ENCODE data around the gene KANSL1. TPM values are rescaled to one million over a fixed set of nuclear protein-coding genes. Genes with fewer than 3 reads are reported as not detected.

The KANSL1 gene
- total and polyA plus RNA-seq, 3 experiments from 2014 or later: 20.9 to 70.7 (median 69.2) TPM

DNA sequence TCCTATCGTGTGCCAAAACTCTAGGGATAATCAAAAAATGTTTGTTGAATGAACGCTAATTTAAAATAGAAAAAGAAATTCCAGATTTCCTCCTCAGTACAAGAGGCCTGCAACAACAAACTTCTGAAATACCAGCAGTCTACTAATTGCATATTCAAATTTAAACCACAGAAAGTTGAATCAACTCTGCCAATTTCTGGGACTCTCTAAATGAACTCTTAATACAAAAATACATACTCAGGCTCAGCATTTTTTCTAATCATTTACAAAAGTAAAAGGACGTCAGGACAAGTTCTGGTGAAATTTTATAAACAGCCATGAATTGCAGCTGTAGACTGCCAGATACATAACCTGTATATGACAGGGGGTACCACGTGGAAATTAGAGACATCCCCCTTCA, 49.0 kb downstream of the KANSL1 start:
- H3K36me3 ChIP-seq (ENCODE audit: insufficient read depth, low read length): no peaks in the 10 kb centered on the region
- no peaks in the 10 kb centered on the region for H3K27me3 ChIP-seq (ENCODE audit: insufficient read depth, low read length, poor library complexity, severe bottlenecking)
- DNase-seq: no peak
- Mint-ChIP-seq H3K27ac (peak overlapping the region in 7 of 8 donors; percentile 7 to 76 (median 32)), H3K27me3 (no peaks in the 10 kb centered on the region), H3K4me1 (peaks cover 86 to 96% (median 96%) of the 10 kb centered on the region in 3 donors), H3K36me3 (peaks cover 0 to 19% (median 2%) of the 10 kb centered on the region in 3 donors), H3K9me3 (no peaks in the 10 kb centered on the region), H3K4me3 (peak overlapping the region in 4 of 7 donors; percentile 12 to 44 (median 32))
- ChIA-PET POLR2A (no interaction called here), CTCF (interaction anchor here (1.2 to 2.8 kb wide), 3 partner anchors 28 to 49 kb away, joined by 4 to 13 read pairs (median 12); partner anchors contain the start of gene KANSL1)
- H3K4me1 ChIP-seq (ENCODE audit: insufficient read depth, low read length): peaks cover 94% of the 10 kb centered on the region
- no peak overlapping the region for H3K4me3 ChIP-seq (ENCODE audit: low read length)
- no peak overlapping the region for H3K27ac ChIP-seq (ENCODE audit: low read depth, low read length)
- H3K9me3 ChIP-seq (ENCODE audit: low read length): no peaks in the 10 kb centered on the region

DNA sequence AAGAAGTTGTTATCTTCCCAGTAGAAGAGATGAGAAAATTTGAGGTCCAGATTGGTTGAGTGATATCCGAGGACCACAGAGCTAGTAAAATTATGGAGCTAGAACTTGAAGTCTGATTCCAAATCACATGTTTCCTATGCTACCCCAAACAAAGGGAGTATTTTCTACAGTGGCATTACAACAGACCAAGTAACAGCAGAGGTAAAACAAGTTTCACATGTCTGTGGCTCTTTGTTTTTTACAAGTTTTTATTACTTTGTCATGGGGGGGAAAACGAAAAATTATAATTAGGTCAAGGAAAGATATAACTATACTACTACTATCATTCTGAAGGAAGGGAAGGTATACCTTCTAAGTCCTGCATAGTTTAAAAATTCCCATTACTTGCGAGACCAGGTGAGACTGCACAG, 49.4 kb downstream of the KANSL1 start:
- Mint-ChIP-seq H3K4me3 (peak overlapping the region in 3 of 7 donors; percentile 12 to 41 (median 24)), H3K27me3 (no peaks in the 10 kb centered on the region), H3K27ac (peak overlapping the region in 5 of 8 donors; percentile 14 to 65 (median 27)), H3K36me3 (peaks cover 0 to 18% (median 2%) of the 10 kb centered on the region in 3 donors), H3K4me1 (peaks cover 86 to 96% (median 96%) of the 10 kb centered on the region in 3 donors), H3K9me3 (no peaks in the 10 kb centered on the region)
- ChIA-PET CTCF (interaction anchor here (1.3 to 2.8 kb wide), 2 partner anchors 8 to 43 kb away, joined by 3 to 13 read pairs; no protein-coding TSS in a partner anchor), POLR2A (no interaction called here)
- H3K27ac ChIP-seq (ENCODE audit: low read depth, low read length): no peak overlapping the region
- H3K9me3 ChIP-seq (ENCODE audit: low read length): no peaks in the 10 kb centered on the region
- no peak for DNase-seq
- H3K36me3 ChIP-seq (ENCODE audit: insufficient read depth, low read length): no peaks in the 10 kb centered on the region
- H3K27me3 ChIP-seq (ENCODE audit: insufficient read depth, low read length, poor library complexity, severe bottlenecking): no peaks in the 10 kb centered on the region
- H3K4me3 ChIP-seq (ENCODE audit: low read length): no peak overlapping the region
- peaks cover 94% of the 10 kb centered on the region for H3K4me1 ChIP-seq (ENCODE audit: insufficient read depth, low read length)

DNA sequence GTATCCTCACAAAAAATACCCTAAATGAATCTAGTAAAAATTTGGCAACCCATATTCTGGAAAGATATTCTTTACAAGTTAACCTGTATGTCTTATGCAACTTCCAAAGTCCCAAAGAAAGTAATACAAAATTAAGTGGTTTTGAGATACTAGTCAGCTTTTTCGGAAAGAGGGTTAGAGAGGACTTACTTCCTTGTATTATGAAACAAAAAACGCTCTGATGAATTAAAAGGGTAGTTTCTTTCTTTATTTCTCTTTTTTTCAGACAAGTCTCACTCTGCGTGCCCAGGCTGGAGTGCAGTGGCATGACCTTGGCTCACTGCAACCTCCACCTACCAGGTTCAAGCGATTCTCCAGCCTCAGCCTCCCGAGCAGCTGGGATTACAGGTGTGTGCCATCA, 51.6 kb downstream of the KANSL1 start:
- no peaks in the 10 kb centered on the region for H3K27me3 ChIP-seq (ENCODE audit: insufficient read depth, low read length, poor library complexity, severe bottlenecking)
- no peak overlapping the region for H3K27ac ChIP-seq (ENCODE audit: low read depth, low read length)
- ChIA-PET POLR2A (interaction anchor here (0.8 kb wide), 1 partner anchor 25 kb away, joined by 3 read pairs; no protein-coding TSS in a partner anchor), CTCF (no interaction called here)
- no peaks in the 10 kb centered on the region for H3K9me3 ChIP-seq (ENCODE audit: low read length)
- no peak for DNase-seq
- peaks cover 0 to 14% (median 2%) of the 10 kb centered on the region in 3 donors for H3K36me3 Mint-ChIP-seq
- peaks cover 94% of the 10 kb centered on the region for H3K4me1 ChIP-seq (ENCODE audit: insufficient read depth, low read length)
- no peaks in the 10 kb centered on the region for H3K9me3 Mint-ChIP-seq
- peaks cover 89 to 97% (median 96%) of the 10 kb centered on the region in 3 donors for H3K4me1 Mint-ChIP-seq
- H3K36me3 ChIP-seq (ENCODE audit: insufficient read depth, low read length): no peaks in the 10 kb centered on the region
- H3K27me3 Mint-ChIP-seq: no peaks in the 10 kb centered on the region
- H3K27ac Mint-ChIP-seq: peak overlapping the region; percentile 2 to 51 (median 26)
- no peak overlapping the region for H3K4me3 ChIP-seq (ENCODE audit: low read length)
- peak overlapping the region in 6 of 7 donors; percentile 3 to 45 (median 27) for H3K4me3 Mint-ChIP-seq

GRCh38 chr17:46140645-46141197, 52.5 kb downstream of the KANSL1 start:
- Mint-ChIP-seq H3K4me3 (peak overlapping the region in 5 of 7 donors; percentile 8 to 55 (median 38)), H3K27me3 (no peaks in the 10 kb centered on the region), H3K4me1 (peaks cover 91 to 98% (median 97%) of the 10 kb centered on the region in 3 donors), H3K9me3 (no peaks in the 10 kb centered on the region), H3K36me3 (peaks cover 0 to 9% (median 2%) of the 10 kb centered on the region in 3 donors), H3K27ac (peak overlapping the region in 6 of 8 donors; percentile 6 to 52 (median 30))
- H3K9me3 ChIP-seq (ENCODE audit: low read length): no peaks in the 10 kb centered on the region
- peaks cover 94% of the 10 kb centered on the region for H3K4me1 ChIP-seq (ENCODE audit: insufficient read depth, low read length)
- ChIA-PET CTCF (interaction anchor here (1.2 kb wide), 1 partner anchor 72 kb away, joined by 3 read pairs; no protein-coding TSS in a partner anchor), POLR2A (no interaction called here)
- no peak overlapping the region for H3K4me3 ChIP-seq (ENCODE audit: low read length)
- no peaks in the 10 kb centered on the region for H3K27me3 ChIP-seq (ENCODE audit: insufficient read depth, low read length, poor library complexity, severe bottlenecking)
- no peak for DNase-seq
- no peaks in the 10 kb centered on the region for H3K36me3 ChIP-seq (ENCODE audit: insufficient read depth, low read length)
- no peak overlapping the region for H3K27ac ChIP-seq (ENCODE audit: low read depth, low read length)

DNA sequence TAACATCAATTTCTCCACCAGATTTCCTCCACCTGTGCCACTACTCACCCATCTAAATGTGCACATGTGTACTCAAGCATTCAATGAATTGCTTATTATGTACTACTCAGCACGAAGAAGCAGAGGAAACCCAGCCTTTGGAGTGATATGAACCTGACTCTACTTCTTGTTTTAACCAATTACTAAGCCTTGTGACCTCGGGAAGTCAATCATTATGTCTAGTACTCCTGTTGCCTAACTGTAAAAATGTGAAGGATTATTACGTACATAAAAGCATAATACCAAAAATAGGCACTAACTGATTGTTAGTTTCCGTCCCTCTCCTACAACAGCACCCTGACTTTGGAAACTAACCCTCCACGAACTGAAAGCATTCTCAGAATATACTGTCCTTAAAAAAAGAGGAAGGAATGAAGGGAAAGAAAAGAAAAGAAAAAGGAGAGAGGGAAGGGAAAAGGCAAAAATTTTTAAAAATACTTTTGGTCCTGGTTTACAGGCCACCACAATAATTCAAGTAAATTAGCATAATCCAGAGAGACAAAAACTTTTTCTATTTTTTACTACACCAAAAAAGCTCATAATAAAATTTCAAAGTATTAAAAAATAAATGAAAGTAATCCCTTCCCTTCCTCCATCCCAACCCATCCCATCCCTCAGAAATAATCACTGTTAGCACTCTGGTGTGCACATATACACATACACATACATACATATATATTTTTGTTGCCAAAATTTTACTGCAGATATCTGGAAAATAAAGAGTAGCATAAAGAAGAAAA, 53.6 kb downstream of the KANSL1 start:
- H3K4me3 ChIP-seq (ENCODE audit: low read length): no peak overlapping the region
- H3K27me3 Mint-ChIP-seq: no peaks in the 10 kb centered on the region
- H3K27ac Mint-ChIP-seq: peak overlapping the region in 7 of 8 donors; percentile 5 to 74 (median 31)
- H3K27ac ChIP-seq (ENCODE audit: low read depth, low read length): no peak overlapping the region
- peaks cover 89 to 98% (median 97%) of the 10 kb centered on the region in 3 donors for H3K4me1 Mint-ChIP-seq
- H3K4me1 ChIP-seq (ENCODE audit: insufficient read depth, low read length): peaks cover 88% of the 10 kb centered on the region
- H3K36me3 ChIP-seq (ENCODE audit: insufficient read depth, low read length): no peaks in the 10 kb centered on the region
- ChIA-PET CTCF (interaction anchor here (1.2 kb wide), 1 partner anchor 73 kb away, joined by 3 read pairs; no protein-coding TSS in a partner anchor), POLR2A (no interaction called here)
- peaks cover 0 to 12% (median 2%) of the 10 kb centered on the region in 3 donors for H3K36me3 Mint-ChIP-seq
- no peaks in the 10 kb centered on the region for H3K9me3 ChIP-seq (ENCODE audit: low read length)
- H3K27me3 ChIP-seq (ENCODE audit: insufficient read depth, low read length, poor library complexity, severe bottlenecking): no peaks in the 10 kb centered on the region
- no peak for DNase-seq
- peak overlapping the region in 5 of 7 donors; percentile 3 to 42 (median 8) for H3K4me3 Mint-ChIP-seq
- no peaks in the 10 kb centered on the region for H3K9me3 Mint-ChIP-seq

- H3K27ac ChIP-seq (ENCODE audit: low read depth, low read length): no peak overlapping the region
- no peaks in the 10 kb centered on the region for H3K9me3 ChIP-seq (ENCODE audit: low read length)
- peaks cover 79% of the 10 kb centered on the region for H3K4me1 ChIP-seq (ENCODE audit: insufficient read depth, low read length)
- peaks cover 88 to 96% (median 94%) of the 10 kb centered on the region in 3 donors for H3K4me1 Mint-ChIP-seq
- H3K27me3 ChIP-seq (ENCODE audit: insufficient read depth, low read length, poor library complexity, severe bottlenecking): no peaks in the 10 kb centered on the region
- no peaks in the 10 kb centered on the region for H3K36me3 ChIP-seq (ENCODE audit: insufficient read depth, low read length)
- no peaks in the 10 kb centered on the region for H3K27me3 Mint-ChIP-seq
- ChIA-PET POLR2A (no interaction called here), CTCF (no interaction called here)
- no peak for DNase-seq
- no peaks in the 10 kb centered on the region for H3K9me3 Mint-ChIP-seq
- peaks cover 0 to 14% (median 6%) of the 10 kb centered on the region in 3 donors for H3K36me3 Mint-ChIP-seq
- H3K27ac Mint-ChIP-seq: peak overlapping the region in 6 of 8 donors; percentile 5 to 79 (median 35)
- peak overlapping the region in 3 of 7 donors; percentile 0 to 57 (median 42) for H3K4me3 Mint-ChIP-seq
- no peak overlapping the region for H3K4me3 ChIP-seq (ENCODE audit: low read length)
Observed at GRCh38 chr17:46138473-46138872, 54.8 kb downstream of the KANSL1 start.

GRCh38 chr17:46136820-46137219, 56.4 kb downstream of the KANSL1 start:
- no peaks in the 10 kb centered on the region for H3K9me3 Mint-ChIP-seq
- Histone ChIP-seq H3K4me1 (ENCODE audit: insufficient read depth, low read length) (peaks cover 78% of the 10 kb centered on the region), H3K9me3 (ENCODE audit: low read length) (no peaks in the 10 kb centered on the region), H3K27me3 (ENCODE audit: insufficient read depth, low read length, poor library complexity, severe bottlenecking) (no peaks in the 10 kb centered on the region), H3K36me3 (ENCODE audit: insufficient read depth, low read length) (no peaks in the 10 kb centered on the region), H3K4me3 (ENCODE audit: low read length) (no peak overlapping the region), H3K27ac (ENCODE audit: low read depth, low read length) (no peak overlapping the region)
- H3K4me1 Mint-ChIP-seq: peaks cover 93 to 99% (median 96%) of the 10 kb centered on the region in 3 donors
- no peak for DNase-seq
- ChIA-PET POLR2A (no interaction called here), CTCF (interaction anchor here (1.4 to 1.5 kb wide), 2 partner anchors 50 to 56 kb away, joined by 3 read pairs; partner anchors contain the start of gene KANSL1)
- peak overlapping the region in 7 of 8 donors; percentile 27 to 90 (median 64) for H3K27ac Mint-ChIP-seq
- H3K27me3 Mint-ChIP-seq: no peaks in the 10 kb centered on the region
- peak overlapping the region in 5 of 7 donors; percentile 4 to 49 (median 10) for H3K4me3 Mint-ChIP-seq
- H3K36me3 Mint-ChIP-seq: peaks cover 0 to 18% (median 3%) of the 10 kb centered on the region in 3 donors

All from CD8-positive, alpha-beta memory T cell (primary cell).